Measurements from ENCODE around the gene CTNND2. TPM values are rescaled to one million over a fixed set of nuclear protein-coding genes. Genes with fewer than 3 reads are reported as not detected.
A peak's percentile ranks its signal among the peaks of the same experiment; 100 is the strongest.

The CTNND2 gene
- polyA plus RNA-seq, 1 donor: 0.75 TPM

- no peak for DNase-seq (ENCODE audit: low read depth)
These were observed 123.5 kb downstream of the CTNND2 start for GRCh38 chr5:11780641-11781345.

- DNase-seq (ENCODE audit: low read depth): no peak
These were observed 127.2 kb downstream of the CTNND2 start for GRCh38 chr5:11777096-11777495.

- no peak for DNase-seq (ENCODE audit: low read depth)
These were observed 133.9 kb downstream of the CTNND2 start for GRCh38 chr5:11770310-11770709.

- DNase-seq (ENCODE audit: low read depth): no peak
These were observed 143.2 kb downstream of the CTNND2 start for GRCh38 chr5:11760934-11761603.

- DNase-seq (ENCODE audit: low read depth): no peak
These were observed 145.9 kb downstream of the CTNND2 start for GRCh38 chr5:11758321-11758720.

GRCh38 chr5:11757661-11758060, 146.6 kb downstream of the CTNND2 start:
- DNase-seq (ENCODE audit: low read depth): no peak

- no peak for DNase-seq (ENCODE audit: low read depth)
These were observed 167.2 kb downstream of the CTNND2 start for GRCh38 chr5:11737010-11737409.

- DNase-seq (ENCODE audit: low read depth): no peak
These were observed 169.9 kb downstream of the CTNND2 start for GRCh38 chr5:11734369-11734768.

GRCh38 chr5:11733840-11734192, 170.4 kb downstream of the CTNND2 start:
- no peak for DNase-seq (ENCODE audit: low read depth)

GRCh38 chr5:11733185-11733839, 170.9 kb downstream of the CTNND2 start:
- no peak for DNase-seq (ENCODE audit: low read depth)

- DNase-seq (ENCODE audit: low read depth): no peak
These were observed 179.3 kb downstream of the CTNND2 start for GRCh38 chr5:11724940-11725339.

GRCh38 chr5:11719888-11720481, 184.3 kb downstream of the CTNND2 start:
- peak; percentile 9 for DNase-seq (ENCODE audit: low read depth)

- DNase-seq (ENCODE audit: low read depth): no peak
These were observed 188.6 kb downstream of the CTNND2 start for GRCh38 chr5:11715461-11716196.

- no peak for DNase-seq (ENCODE audit: low read depth)
These were observed 192.3 kb downstream of the CTNND2 start for GRCh38 chr5:11711932-11712331.

- DNase-seq (ENCODE audit: low read depth): no peak
These were observed 195.2 kb downstream of the CTNND2 start for GRCh38 chr5:11709021-11709420.

GRCh38 chr5:11704916-11705315, 199.3 kb downstream of the CTNND2 start:
- DNase-seq (ENCODE audit: low read depth): no peak

- no peak for DNase-seq (ENCODE audit: low read depth)
These were observed 203.9 kb downstream of the CTNND2 start for GRCh38 chr5:11700391-11700790.

GRCh38 chr5:11692636-11693035, 211.6 kb downstream of the CTNND2 start:
- DNase-seq (ENCODE audit: low read depth): no peak

- no peak for DNase-seq (ENCODE audit: low read depth)
These were observed 216.7 kb downstream of the CTNND2 start for GRCh38 chr5:11687498-11687897.

- no peak for DNase-seq (ENCODE audit: low read depth)
These were observed 219.6 kb downstream of the CTNND2 start for GRCh38 chr5:11684607-11685006.

GRCh38 chr5:11683666-11684065, 220.6 kb downstream of the CTNND2 start:
- peak; percentile 17 for DNase-seq (ENCODE audit: low read depth)

GRCh38 chr5:11681796-11682195, 222.4 kb downstream of the CTNND2 start:
- DNase-seq (ENCODE audit: low read depth): no peak
